Measurements from ENCODE around the gene OR10A3. TPM values are rescaled to one million over a fixed set of nuclear protein-coding genes. Genes with fewer than 3 reads are reported as not detected.

OR10A3 gene
- total and polyA plus RNA-seq, 2 experiments from 2014 or later: 0.28 to 0.65 TPM

DNA sequence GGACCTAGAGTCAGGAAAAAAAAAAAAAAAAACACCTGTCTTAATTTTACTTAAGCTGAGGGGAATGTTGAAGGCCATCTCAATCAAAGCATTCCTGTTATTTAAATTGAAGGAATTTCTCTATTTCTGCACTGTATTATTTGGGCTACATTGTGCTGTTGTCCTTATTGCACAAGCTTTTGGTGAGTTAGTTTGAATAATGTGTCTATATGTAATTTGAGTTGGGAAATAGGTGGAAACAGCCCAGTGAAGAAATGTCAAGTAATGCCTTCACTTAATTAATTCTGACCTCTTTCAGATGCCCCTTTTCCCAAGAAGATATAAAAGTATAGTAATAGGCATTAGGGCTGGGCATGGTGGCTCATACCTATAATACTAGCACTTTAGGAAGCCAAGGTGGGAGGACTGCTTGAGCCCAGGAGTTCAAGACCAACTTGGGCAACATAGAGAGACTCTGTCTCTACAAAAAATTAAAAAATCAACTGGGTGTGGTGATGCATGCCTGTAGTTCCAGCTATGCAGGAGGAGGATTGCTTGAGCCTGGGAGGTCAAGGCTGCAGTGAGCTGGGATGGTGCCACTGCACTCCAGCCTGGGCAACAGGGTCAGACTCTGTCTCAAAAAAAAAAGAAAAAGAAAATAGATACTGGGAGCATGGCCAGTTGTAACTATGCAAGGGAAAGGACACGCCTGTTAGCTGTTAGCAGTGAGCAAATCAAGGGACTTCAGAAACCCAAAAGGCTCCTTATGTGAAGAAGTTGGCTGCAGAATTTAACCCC, 45.3 kb downstream of the OR10A3 start:
- 11 to 17% methylated on average over 1 of the region's 1 CpG for WGBS, 2 experiments (ENCODE audit: low coverage in 1 of 2, low lambda C conversion rate in 2 of 2, missing lambda C conversion rate in 2 of 2)
- H4K20me1 ChIP-seq (ENCODE audit: insufficient read depth): no peaks in the 10 kb centered on the region
- no peak overlapping the region for H3K9ac ChIP-seq
- H3K27ac ChIP-seq: peak overlapping the region; percentile 45
- no peaks in the 10 kb centered on the region for H3K9me3 ChIP-seq (ENCODE audit: low read depth)
- peaks cover 31% of the 10 kb centered on the region for H3F3A ChIP-seq (ENCODE audit: insufficient read depth)
- no peaks in the 10 kb centered on the region for H3K36me3 ChIP-seq (ENCODE audit: low read depth)
- no peak overlapping the region; the same call in 1 of the 2 replicates for H2AFZ ChIP-seq
- H3K4me2 ChIP-seq (ENCODE audit: unreplicated experiment): peak overlapping the region; percentile 48
- no peak overlapping the region for H3K4me3 ChIP-seq
- no peak for TF ChIP-seq EZH2phosphoT487 (IDR thresholded peaks at IDR 0.05; ENCODE audit: insufficient read depth, low read depth)
- no peak for TF ChIP-seq EZH2 (IDR thresholded peaks at IDR 0.05; ENCODE audit: insufficient read depth, poor library complexity, severe bottlenecking)
- in situ Hi-C loops (cut with MboI): no loop called here
- no peaks in the 10 kb centered on the region for H3K27me3 ChIP-seq (replicated peaks; ENCODE audit: insufficient read depth)
- DNase-seq: peak; percentile 48
- peaks cover 39% of the 10 kb centered on the region for H3K4me1 ChIP-seq (ENCODE audit: insufficient read depth)
- no peaks in the 10 kb centered on the region for H3K9me2 ChIP-seq (ENCODE audit: insufficient read depth)
- no peaks in the 10 kb centered on the region for H3K79me2 ChIP-seq (ENCODE audit: insufficient read depth)

DNA sequence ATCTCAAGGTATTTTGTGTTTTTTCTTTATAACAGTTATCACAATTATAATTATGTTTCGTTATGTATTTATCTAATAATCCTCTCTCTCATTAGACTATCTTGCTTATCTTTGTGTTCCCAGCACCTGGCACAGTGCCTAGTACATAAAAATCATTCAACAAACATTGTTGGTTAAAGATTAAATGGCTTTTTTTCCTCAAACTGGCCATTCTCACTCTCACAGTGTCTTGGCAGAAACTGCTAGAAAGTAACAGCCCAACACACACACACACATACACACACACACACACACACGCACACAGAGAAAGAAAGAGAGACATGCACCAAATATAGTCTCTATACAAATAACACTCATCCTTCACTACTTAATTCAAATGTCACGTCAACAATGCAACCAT, 47.3 kb downstream of the OR10A3 start:
- Histone ChIP-seq H3K4me1 (ENCODE audit: insufficient read depth) (peaks cover 57% of the 10 kb centered on the region), H3K9me3 (ENCODE audit: low read depth) (no peaks in the 10 kb centered on the region), H3K27me3 (replicated peaks; ENCODE audit: insufficient read depth) (no peaks in the 10 kb centered on the region), H3K9me2 (ENCODE audit: insufficient read depth) (no peaks in the 10 kb centered on the region), H3K9ac (no peak overlapping the region), H3F3A (ENCODE audit: insufficient read depth) (peaks cover 31% of the 10 kb centered on the region), H3K4me3 (no peak overlapping the region), H3K4me2 (ENCODE audit: unreplicated experiment) (no peak overlapping the region), H2AFZ (0 out of 2 replicates have a peak overlapping the region, but pooled peaks have one; percentile 17), H3K79me2 (ENCODE audit: insufficient read depth) (no peaks in the 10 kb centered on the region), H4K20me1 (ENCODE audit: insufficient read depth) (no peaks in the 10 kb centered on the region), H3K27ac (no peak overlapping the region), H3K36me3 (ENCODE audit: low read depth) (no peaks in the 10 kb centered on the region)
- in situ Hi-C loops (cut with MboI): loop anchor here (5.0 kb wide), 1 partner anchor 93 kb away; the partner anchor contains the start of gene EIF3F
- 73 to 79% methylated on average over 3 of the region's 3 CpGs for WGBS, 2 experiments (ENCODE audit: low coverage in 1 of 2, low lambda C conversion rate in 2 of 2, missing lambda C conversion rate in 2 of 2)
- TF ChIP-seq EZH2phosphoT487 (IDR thresholded peaks at IDR 0.05; ENCODE audit: insufficient read depth, low read depth): no peak
- no peak for TF ChIP-seq EZH2 (IDR thresholded peaks at IDR 0.05; ENCODE audit: insufficient read depth, poor library complexity, severe bottlenecking)
- no peak for DNase-seq

DNA sequence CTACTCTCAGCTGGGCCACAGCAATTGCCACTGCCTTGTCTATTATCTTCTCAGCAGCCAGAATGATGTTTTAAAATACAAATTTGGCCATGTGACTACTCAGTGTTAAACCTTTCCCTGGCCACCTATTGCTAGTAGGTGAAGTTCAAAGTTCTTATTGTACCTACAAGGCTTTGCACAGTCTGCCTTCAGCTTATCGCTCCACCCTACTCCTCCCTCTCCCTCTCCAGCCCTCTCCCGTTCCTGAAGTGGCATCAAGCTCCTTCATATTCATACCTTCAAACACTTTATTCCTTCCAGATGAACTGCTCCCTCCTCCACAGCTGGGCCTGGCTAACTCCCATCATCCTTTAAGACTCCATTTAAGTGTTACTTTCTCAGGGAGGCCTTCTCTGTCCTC, 47.7 kb downstream of the OR10A3 start:
- Histone ChIP-seq H3K4me3 (no peak overlapping the region), H3K36me3 (ENCODE audit: low read depth) (no peaks in the 10 kb centered on the region), H3K9ac (no peak overlapping the region), H3F3A (ENCODE audit: insufficient read depth) (peaks cover 31% of the 10 kb centered on the region), H3K4me1 (ENCODE audit: insufficient read depth) (peaks cover 57% of the 10 kb centered on the region), H3K9me2 (ENCODE audit: insufficient read depth) (no peaks in the 10 kb centered on the region), H3K27me3 (replicated peaks; ENCODE audit: insufficient read depth) (no peaks in the 10 kb centered on the region), H3K9me3 (ENCODE audit: low read depth) (no peaks in the 10 kb centered on the region), H3K4me2 (ENCODE audit: unreplicated experiment) (no peak overlapping the region), H3K27ac (no peak overlapping the region), H3K79me2 (ENCODE audit: insufficient read depth) (no peaks in the 10 kb centered on the region), H2AFZ (0 out of 2 replicates have a peak overlapping the region, but pooled peaks have one; percentile 17), H4K20me1 (ENCODE audit: insufficient read depth) (no peaks in the 10 kb centered on the region)
- 85 to 90% methylated on average over 2 of the region's 2 CpGs for WGBS, 2 experiments (ENCODE audit: low coverage in 1 of 2, low lambda C conversion rate in 2 of 2, missing lambda C conversion rate in 2 of 2)
- TF ChIP-seq EZH2phosphoT487 (IDR thresholded peaks at IDR 0.05; ENCODE audit: insufficient read depth, low read depth): no peak
- no peak for TF ChIP-seq EZH2 (IDR thresholded peaks at IDR 0.05; ENCODE audit: insufficient read depth, poor library complexity, severe bottlenecking)
- in situ Hi-C loops (cut with MboI): loop anchor here (5.0 kb wide), 1 partner anchor 94 kb away; the partner anchor contains the start of gene EIF3F
- no peak for DNase-seq

DNA sequence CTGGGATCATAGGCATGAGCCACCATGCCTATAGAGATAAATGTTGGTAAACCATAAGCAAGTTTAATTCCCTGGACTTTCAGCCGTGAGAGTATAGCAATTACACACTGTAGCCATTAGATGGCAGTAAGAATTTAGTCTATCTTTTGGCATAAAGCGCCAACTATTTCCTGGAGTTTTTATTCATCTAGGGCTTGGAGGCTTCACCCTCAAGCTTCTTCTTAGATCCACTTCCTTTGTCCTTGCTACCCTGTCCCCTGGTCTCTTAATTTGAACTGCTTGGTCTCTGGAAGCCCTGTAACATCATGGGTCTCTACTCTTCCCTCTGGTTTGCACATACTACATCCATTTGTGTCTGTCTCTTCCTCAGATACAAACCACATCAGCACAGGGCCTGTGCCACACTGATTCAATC, 48.7 kb downstream of the OR10A3 start:
- Histone ChIP-seq H4K20me1 (ENCODE audit: insufficient read depth) (no peaks in the 10 kb centered on the region), H3K4me1 (ENCODE audit: insufficient read depth) (peaks cover 57% of the 10 kb centered on the region), H3K4me2 (ENCODE audit: unreplicated experiment) (peak overlapping the region; percentile 76), H3F3A (ENCODE audit: insufficient read depth) (peaks cover 31% of the 10 kb centered on the region), H3K4me3 (0 out of 2 replicates have a peak overlapping the region, but pooled peaks have one; percentile 8), H3K9me2 (ENCODE audit: insufficient read depth) (no peaks in the 10 kb centered on the region), H3K27ac (peak overlapping the region; percentile 69), H3K9ac (peak overlapping the region; percentile 46), H3K27me3 (replicated peaks; ENCODE audit: insufficient read depth) (no peaks in the 10 kb centered on the region), H3K9me3 (ENCODE audit: low read depth) (no peaks in the 10 kb centered on the region), H2AFZ (peak overlapping the region; percentile 92), H3K79me2 (ENCODE audit: insufficient read depth) (no peaks in the 10 kb centered on the region), H3K36me3 (ENCODE audit: low read depth) (no peaks in the 10 kb centered on the region)
- 14 to 19% methylated on average over 2 of the region's 2 CpGs for WGBS, 2 experiments (ENCODE audit: low coverage in 1 of 2, low lambda C conversion rate in 2 of 2, missing lambda C conversion rate in 2 of 2)
- TF ChIP-seq EZH2phosphoT487 (IDR thresholded peaks at IDR 0.05; ENCODE audit: insufficient read depth, low read depth) (no peak), EZH2 (IDR thresholded peaks at IDR 0.05; ENCODE audit: insufficient read depth, poor library complexity, severe bottlenecking) (no peak)
- in situ Hi-C loops (cut with MboI): loop anchor here (5.0 kb wide), 1 partner anchor 94 kb away; the partner anchor contains the start of gene EIF3F
- peak; percentile 79 for DNase-seq

Data from GM23248 (cell line).